Activated naive CD4-positive, alpha-beta T cell treated with anti-CD3 and anti-CD28 coated beads for 36 hours (primary cell): Measurements from ENCODE around the gene FANCC. TPM values are rescaled to one million over a fixed set of nuclear protein-coding genes. Genes with fewer than 3 reads are reported as not detected.

Experiments
- CTCF ChIA-PET: fragments of 350-600 bp; sonication (Branson Sonifier 250); formaldehyde crosslinking; loops from one replicate; lab custom pipeline; 2021; ENCODE audit warnings: antibody characterized with exemption; lab: Charles Lee
- DNase-seq: peaks from one replicate; pipeline ENCODE4 v3.0.0-alpha.2; 2020
- H3K27ac Mint-ChIP-seq: one replicate; pipeline ENCODE4 v1.8.0; 2021; ENCODE audit warnings: mild to moderate bottlenecking, mixed read lengths
- H3K27me3 Mint-ChIP-seq: one replicate; pipeline ENCODE4 v1.8.0; 2021; ENCODE audit warnings: low read depth, mixed read lengths
- H3K36me3 Mint-ChIP-seq: one replicate; pipeline ENCODE4 v1.8.0; 2021; ENCODE audit warnings: low read depth, mixed read lengths
- H3K4me1 Mint-ChIP-seq: one replicate; pipeline ENCODE4 v1.8.0; 2021; ENCODE audit warnings: low read depth, mixed read lengths
- H3K4me3 Mint-ChIP-seq: one replicate; pipeline ENCODE4 v1.8.0; 2021; ENCODE audit warnings: mild to moderate bottlenecking, moderate library complexity, mixed read lengths
- H3K9me3 Mint-ChIP-seq: one replicate; pipeline ENCODE4 v1.8.0; 2021; ENCODE audit warnings: mixed read lengths
- intact Hi-C: fragments of 100-400 bp; cut with micrococcal nuclease; formaldehyde crosslinking; loops from one replicate; pipeline ENCODE4 v1.15.1; 2023
- total RNA-seq, 2 experiments: library from RNA; stranded (reverse); gene quantifications; one replicate each; pipeline ENCODE4 v1.2.3, GENCODE V29; 2021

The FANCC gene
- total RNA-seq, 2 experiments from 2014 or later, result 14.1 to 14.5 TPM

DNA sequence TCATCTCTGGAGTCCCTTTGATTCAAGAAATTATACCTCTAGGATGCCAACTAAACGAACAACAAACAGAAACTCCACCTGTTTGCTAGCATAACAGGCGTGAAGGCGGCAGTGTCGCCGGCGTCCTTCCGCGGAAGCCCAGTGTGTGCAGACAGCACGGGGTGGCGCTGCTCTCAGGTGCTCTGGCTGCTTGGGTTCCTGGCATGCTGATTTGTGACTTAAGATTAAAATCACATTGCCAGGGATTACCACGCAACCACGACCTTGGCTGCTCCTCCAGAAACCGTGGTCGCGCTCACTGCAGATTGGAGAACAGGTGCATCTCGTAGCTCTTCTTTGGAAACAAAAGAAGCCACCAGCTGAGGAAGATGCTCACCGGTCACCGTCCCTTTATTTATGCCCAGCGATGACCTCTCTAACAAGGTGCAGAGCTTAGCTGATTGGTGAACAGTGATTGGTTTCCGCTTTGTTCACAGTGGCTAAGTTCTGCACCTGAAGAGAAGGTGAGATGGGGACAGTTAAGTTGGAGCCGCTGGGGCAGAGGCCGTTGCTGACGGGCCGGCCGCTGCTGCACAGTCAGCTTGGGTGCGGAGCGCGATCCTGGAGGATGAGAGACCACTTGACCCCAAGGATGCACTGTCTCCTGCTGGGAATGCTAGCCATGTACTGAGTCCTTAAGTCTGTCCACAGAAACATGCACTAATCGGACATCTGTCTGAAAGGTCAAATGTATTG, 232.3 kb downstream of the FANCC start:
- H3K9me3 Mint-ChIP-seq, result no peaks in the 10 kb centered on the region
- intact Hi-C loops, result no loop called here
- H3K27me3 Mint-ChIP-seq, result no peaks in the 10 kb centered on the region
- no peak overlapping the region for H3K4me3 Mint-ChIP-seq
- H3K4me1 Mint-ChIP-seq, result no peaks in the 10 kb centered on the region
- peaks cover 2% of the 10 kb centered on the region for H3K36me3 Mint-ChIP-seq
- no peak overlapping the region for H3K27ac Mint-ChIP-seq
- CTCF ChIA-PET, result no interaction called here
- DNase-seq, result no peak

DNA sequence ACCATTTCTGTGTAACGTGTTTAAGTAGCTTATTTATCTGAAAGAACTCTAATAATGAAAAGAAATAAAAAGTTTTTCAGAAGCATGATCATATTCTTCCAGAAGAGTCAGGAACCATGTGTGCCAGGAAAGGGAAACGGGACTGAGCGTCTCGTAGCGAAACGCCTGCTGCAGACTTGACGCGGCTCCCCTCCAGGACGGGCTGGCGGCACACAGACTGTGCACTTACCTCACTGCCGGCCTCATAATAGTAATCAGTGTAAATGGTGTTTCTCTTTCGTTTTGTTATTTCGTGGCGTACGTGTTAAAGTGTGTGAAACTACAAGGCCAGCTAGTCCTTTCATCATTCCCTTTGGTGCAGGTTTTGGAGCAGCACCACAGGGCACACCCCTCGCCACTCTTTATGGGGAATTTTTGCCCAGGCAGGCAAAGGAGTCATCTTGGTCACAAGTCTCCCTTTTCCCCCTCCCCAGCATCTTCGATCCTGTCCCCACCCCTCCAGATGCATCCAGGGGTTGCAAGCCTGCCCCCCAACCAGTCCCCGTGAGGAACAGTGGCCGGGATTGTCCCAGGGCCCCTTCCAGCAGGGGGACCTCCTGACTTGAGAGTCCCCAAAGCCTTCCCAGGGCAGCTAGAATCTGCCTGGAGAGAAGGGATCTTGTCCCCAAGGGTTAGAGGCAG, 233.1 kb downstream of the FANCC start:
- Mint-ChIP-seq H3K4me1 (no peaks in the 10 kb centered on the region), H3K9me3 (no peaks in the 10 kb centered on the region), H3K27me3 (no peaks in the 10 kb centered on the region), H3K4me3 (no peak overlapping the region), H3K36me3 (peaks cover 2% of the 10 kb centered on the region), H3K27ac (no peak overlapping the region)
- intact Hi-C loops, result no loop called here
- CTCF ChIA-PET, result no interaction called here
- DNase-seq, result no peak

GRCh38 chr9:95083086-95083768, 234.3 kb downstream of the FANCC start:
- H3K4me3 Mint-ChIP-seq, result no peak overlapping the region
- no peaks in the 10 kb centered on the region for H3K9me3 Mint-ChIP-seq
- peaks cover 2% of the 10 kb centered on the region for H3K36me3 Mint-ChIP-seq
- no peaks in the 10 kb centered on the region for H3K4me1 Mint-ChIP-seq
- CTCF ChIA-PET, result no interaction called here
- intact Hi-C loops, result no loop called here
- no peak for DNase-seq
- no peaks in the 10 kb centered on the region for H3K27me3 Mint-ChIP-seq
- no peak overlapping the region for H3K27ac Mint-ChIP-seq

DNA sequence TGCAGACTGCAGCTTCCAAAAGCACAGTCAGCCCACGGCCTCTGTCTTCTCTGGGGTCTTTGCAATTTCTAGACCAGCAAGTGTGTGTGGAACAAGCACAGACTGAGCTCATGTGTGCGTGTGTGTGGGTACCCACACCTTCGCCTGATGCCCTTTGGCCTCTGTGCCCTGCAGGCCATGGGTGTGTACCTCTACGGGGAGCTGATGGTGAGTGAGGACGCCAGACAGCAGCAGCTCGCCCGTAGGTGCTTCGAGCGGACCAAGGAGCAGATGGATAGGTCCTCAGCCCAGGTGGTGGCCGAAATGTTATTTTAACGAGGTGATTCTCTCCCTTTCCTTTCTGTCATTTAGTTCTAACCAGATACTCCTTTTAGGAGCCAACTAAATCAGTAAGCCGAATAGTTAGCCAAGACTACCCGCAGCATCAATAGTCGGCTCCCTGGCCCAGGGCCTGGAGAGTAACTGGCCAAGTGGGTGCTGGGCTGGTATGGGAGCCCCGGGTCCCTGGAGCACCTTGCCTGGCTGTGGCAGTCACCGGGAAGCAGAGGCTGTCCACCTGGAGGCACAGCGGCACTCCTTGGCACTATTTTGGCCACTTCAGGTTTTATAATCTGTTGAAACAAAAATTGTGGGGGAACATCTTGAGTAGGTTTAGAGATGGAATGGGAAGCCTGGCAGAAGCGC, 235.0 kb downstream of the FANCC start:
- H3K36me3 Mint-ChIP-seq, result peaks cover 2% of the 10 kb centered on the region
- CTCF ChIA-PET, result no interaction called here
- H3K9me3 Mint-ChIP-seq, result no peaks in the 10 kb centered on the region
- intact Hi-C loops, result no loop called here
- no peak overlapping the region for H3K27ac Mint-ChIP-seq
- H3K27me3 Mint-ChIP-seq, result no peaks in the 10 kb centered on the region
- H3K4me3 Mint-ChIP-seq, result no peak overlapping the region
- DNase-seq, result no peak
- no peaks in the 10 kb centered on the region for H3K4me1 Mint-ChIP-seq

GRCh38 chr9:95081998-95082397, 235.5 kb downstream of the FANCC start:
- no peaks in the 10 kb centered on the region for H3K4me1 Mint-ChIP-seq
- H3K9me3 Mint-ChIP-seq, result no peaks in the 10 kb centered on the region
- CTCF ChIA-PET, result no interaction called here
- no peak overlapping the region for H3K27ac Mint-ChIP-seq
- H3K27me3 Mint-ChIP-seq, result no peaks in the 10 kb centered on the region
- no peak overlapping the region for H3K4me3 Mint-ChIP-seq
- no peak for DNase-seq
- intact Hi-C loops, result no loop called here
- H3K36me3 Mint-ChIP-seq, result peaks cover 2% of the 10 kb centered on the region

- H3K9me3 Mint-ChIP-seq, result no peaks in the 10 kb centered on the region
- DNase-seq, result no peak
- intact Hi-C loops, result no loop called here
- H3K27me3 Mint-ChIP-seq, result no peaks in the 10 kb centered on the region
- no peak overlapping the region for H3K4me3 Mint-ChIP-seq
- CTCF ChIA-PET, result interaction anchor here (0.6 kb wide), 1 partner anchor 1138 kb away, joined by 3 read pairs; no protein-coding TSS in a partner anchor
- H3K36me3 Mint-ChIP-seq, result peaks cover 2% of the 10 kb centered on the region
- H3K27ac Mint-ChIP-seq, result no peak overlapping the region
- H3K4me1 Mint-ChIP-seq, result no peaks in the 10 kb centered on the region
Measured at GRCh38 chr9:95080961-95081647, 236.4 kb downstream of the FANCC start.

GRCh38 chr9:95079461-95079860, 238.0 kb downstream of the FANCC start:
- H3K27ac Mint-ChIP-seq, result no peak overlapping the region
- H3K4me3 Mint-ChIP-seq, result no peak overlapping the region
- peaks cover 2% of the 10 kb centered on the region for H3K36me3 Mint-ChIP-seq
- intact Hi-C loops, result no loop called here
- CTCF ChIA-PET, result no interaction called here
- H3K4me1 Mint-ChIP-seq, result no peaks in the 10 kb centered on the region
- DNase-seq, result no peak
- no peaks in the 10 kb centered on the region for H3K9me3 Mint-ChIP-seq
- H3K27me3 Mint-ChIP-seq, result no peaks in the 10 kb centered on the region

DNA sequence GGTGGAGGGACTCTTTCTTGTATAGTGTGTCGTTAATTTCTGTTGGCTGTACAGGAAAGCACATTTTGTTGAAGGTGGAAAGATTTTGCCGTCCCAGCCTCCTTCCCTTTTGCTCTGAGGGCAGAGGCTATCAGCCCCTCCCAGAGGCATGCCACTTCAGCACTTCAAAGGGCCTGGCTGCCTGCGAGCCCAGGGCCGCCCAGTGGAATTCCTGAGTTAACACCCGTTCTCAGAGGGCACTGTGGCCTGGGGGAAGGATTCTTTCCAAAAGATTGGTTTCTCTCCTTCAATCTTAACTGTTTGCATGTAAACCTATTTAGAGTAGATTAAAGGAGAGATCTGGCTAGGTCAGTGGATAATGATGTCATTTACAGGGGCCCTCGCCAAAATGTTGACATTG, 238.6 kb downstream of the FANCC start:
- Mint-ChIP-seq H3K27me3 (no peaks in the 10 kb centered on the region), H3K4me1 (no peaks in the 10 kb centered on the region), H3K9me3 (no peaks in the 10 kb centered on the region), H3K27ac (no peak overlapping the region), H3K36me3 (peaks cover 2% of the 10 kb centered on the region), H3K4me3 (no peak overlapping the region)
- intact Hi-C loops, result no loop called here
- CTCF ChIA-PET, result no interaction called here
- no peak for DNase-seq

DNA sequence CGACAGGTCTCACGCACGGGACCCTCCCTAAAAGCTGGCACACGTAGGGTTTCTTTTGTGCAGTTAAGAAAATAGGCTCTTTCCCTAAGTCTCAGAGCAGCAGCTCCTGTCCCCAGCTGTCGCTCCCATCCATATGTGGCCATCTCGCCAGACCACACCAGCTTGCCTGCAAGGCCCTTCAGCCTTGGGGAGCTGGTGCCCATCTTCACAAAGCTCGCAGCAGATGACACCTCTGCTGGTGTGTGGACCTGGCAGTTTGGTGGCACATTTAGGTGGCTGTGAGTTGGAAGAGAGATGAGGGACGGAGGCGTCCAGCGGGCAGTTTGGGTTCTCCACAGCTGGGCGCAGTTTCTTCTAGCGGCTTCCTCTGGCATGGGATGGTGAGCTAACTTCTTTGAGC, 239.0 kb downstream of the FANCC start:
- no peak overlapping the region for H3K27ac Mint-ChIP-seq
- H3K27me3 Mint-ChIP-seq, result no peaks in the 10 kb centered on the region
- H3K4me3 Mint-ChIP-seq, result no peak overlapping the region
- no peaks in the 10 kb centered on the region for H3K9me3 Mint-ChIP-seq
- H3K4me1 Mint-ChIP-seq, result no peaks in the 10 kb centered on the region
- intact Hi-C loops, result no loop called here
- peaks cover 2% of the 10 kb centered on the region for H3K36me3 Mint-ChIP-seq
- CTCF ChIA-PET, result no interaction called here
- DNase-seq, result no peak

GRCh38 chr9:95077766-95078370, 239.6 kb downstream of the FANCC start:
- Mint-ChIP-seq H3K27ac (no peak overlapping the region), H3K9me3 (no peaks in the 10 kb centered on the region), H3K4me3 (no peak overlapping the region), H3K4me1 (no peaks in the 10 kb centered on the region), H3K36me3 (peaks cover 2% of the 10 kb centered on the region), H3K27me3 (no peaks in the 10 kb centered on the region)
- intact Hi-C loops, result no loop called here
- CTCF ChIA-PET, result no interaction called here
- no peak for DNase-seq

DNA sequence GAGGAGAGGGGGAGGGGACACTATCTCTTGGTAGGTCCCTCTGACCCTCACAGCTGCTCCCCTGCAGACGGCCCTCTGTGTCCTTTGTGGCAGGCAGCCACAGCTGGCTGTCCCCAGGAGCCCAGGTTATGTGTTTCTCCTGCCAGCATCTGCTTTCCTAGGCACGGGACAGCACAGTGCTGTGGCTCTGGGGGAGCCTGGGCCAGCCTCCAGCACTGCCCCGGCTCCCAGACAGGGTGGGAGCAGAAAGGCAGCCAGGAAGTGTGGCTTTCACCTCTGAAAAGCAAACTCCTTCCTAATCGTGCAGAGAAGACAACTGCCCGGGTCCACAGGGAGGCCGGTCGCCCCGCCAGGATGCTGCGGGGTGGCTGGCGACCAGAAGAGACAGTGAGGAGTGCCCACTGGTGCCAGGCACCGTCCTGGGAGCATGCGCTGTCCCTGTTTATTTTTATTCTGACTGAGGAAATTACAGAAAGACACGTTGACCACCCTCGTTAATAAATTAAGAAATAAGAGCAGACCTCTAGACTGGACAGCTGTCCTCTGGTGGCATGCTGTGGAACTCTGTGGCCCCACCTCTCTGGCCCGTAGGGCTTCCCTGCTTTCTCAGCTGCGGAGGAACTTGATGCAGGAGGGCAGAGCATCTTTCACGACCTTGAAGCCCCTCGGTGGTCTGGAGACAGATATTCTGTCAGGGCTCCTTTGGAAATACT, 240.3 kb downstream of the FANCC start:
- H3K27ac Mint-ChIP-seq, result no peak overlapping the region
- no peak for DNase-seq
- H3K4me1 Mint-ChIP-seq, result no peaks in the 10 kb centered on the region
- H3K9me3 Mint-ChIP-seq, result no peaks in the 10 kb centered on the region
- H3K36me3 Mint-ChIP-seq, result no peaks in the 10 kb centered on the region
- CTCF ChIA-PET, result no interaction called here
- H3K4me3 Mint-ChIP-seq, result no peak overlapping the region
- intact Hi-C loops, result no loop called here
- no peaks in the 10 kb centered on the region for H3K27me3 Mint-ChIP-seq
